NCI-H128 (cell line): ENCODE data around the gene PDCD4.
"Not testable (repeated sequence)": the region's sequence is repeated elsewhere in the genome, so short reads cannot be mapped to it uniquely, and the experiment has no call there.

Experiments
- DNase-seq: peaks from one replicate; lab custom pipeline; 2025; ENCODE audit not compliant: unreplicated experiment; lab: John Stamatoyannopoulos, UW

Gene PDCD4

GRCh38 chr10:110880012-110880411 is 8.3 kb downstream of the PDCD4 start:
- DNase-seq: no peak

GRCh38 chr10:110881247-110881646 is 9.5 kb downstream of the PDCD4 start:
- DNase-seq: no peak

- no peak for DNase-seq
These were observed 10.2 kb downstream of the PDCD4 start for GRCh38 chr10:110881905-110882304.

GRCh38 chr10:110883924-110884323 is 12.2 kb downstream of the PDCD4 start:
- DNase-seq: no peak

- no peak for DNase-seq
These were observed 14.4 kb downstream of the PDCD4 start for GRCh38 chr10:110885932-110886674.

GRCh38 chr10:110887560-110887959 is 15.8 kb downstream of the PDCD4 start:
- no peak for DNase-seq

GRCh38 chr10:110892602-110893288 is 21.0 kb downstream of the PDCD4 start:
- no peak for DNase-seq

- DNase-seq: no peak
These were observed 21.9 kb downstream of the PDCD4 start for GRCh38 chr10:110893559-110894179.

- no peak for DNase-seq
These were observed 25.5 kb downstream of the PDCD4 start for GRCh38 chr10:110897184-110897583.

- DNase-seq: no peak
These were observed 26.7 kb downstream of the PDCD4 start for GRCh38 chr10:110898391-110898790.

GRCh38 chr10:110900983-110901382 is 29.3 kb downstream of the PDCD4 start:
- DNase-seq: no peak

GRCh38 chr10:110901954-110902819 is 30.5 kb downstream of the PDCD4 start:
- DNase-seq: no peak

GRCh38 chr10:110903280-110904278 is 31.9 kb downstream of the PDCD4 start:
- DNase-seq: no peak

GRCh38 chr10:110910138-110910537 is 38.4 kb downstream of the PDCD4 start:
- DNase-seq: no peak

- DNase-seq: no peak
These were observed 40.6 kb downstream of the PDCD4 start for GRCh38 chr10:110912374-110912773.

- DNase-seq: no peak
These were observed 42.7 kb downstream of the PDCD4 start for GRCh38 chr10:110914431-110914830.

GRCh38 chr10:110915035-110915434 is 43.3 kb downstream of the PDCD4 start:
- DNase-seq: no peak

- DNase-seq: not testable (repeated sequence)
These were observed 43.9 kb downstream of the PDCD4 start for GRCh38 chr10:110915600-110915999.

- no peak for DNase-seq
These were observed 45.0 kb downstream of the PDCD4 start for GRCh38 chr10:110916554-110917346.
